BLaER1 treated with 17β-estradiol and CSF1 and Interleukin-3, amounts not matched to agents 10 nM and 100 nM (cell line): Measurements from ENCODE around the gene CYSLTR2.
A peak's percentile ranks its signal among the peaks of the same experiment; 100 is the strongest.

Source experiments
- H3K27ac ChIP-seq, 11 experiments: shearing (Covaris generic); formaldehyde crosslinking; 2 replicates each; pipeline ENCODE4 v1.8.1; 2022
- H3K27me3 ChIP-seq, 11 experiments: shearing (Covaris generic); formaldehyde crosslinking; 2 replicates each; pipeline ENCODE4 v1.8.1; 2022
- H3K36me3 ChIP-seq, 11 experiments: shearing (Covaris generic); formaldehyde crosslinking; 2 replicates each; pipeline ENCODE4 v1.8.1; 2022
- H3K4me1 ChIP-seq, 10 experiments: shearing (Covaris generic); formaldehyde crosslinking; 2 replicates each; pipeline ENCODE4 v1.8.1; 2022
- H3K4me2 ChIP-seq, 11 experiments: shearing (Covaris generic); formaldehyde crosslinking; 2 replicates each; pipeline ENCODE4 v1.8.1; 2022
- H3K4me3 ChIP-seq, 10 experiments: shearing (Covaris generic); formaldehyde crosslinking; 2 replicates each; pipeline ENCODE4 v1.8.1; 2022
- H3K9ac ChIP-seq, 11 experiments: shearing (Covaris generic); formaldehyde crosslinking; 2 replicates each; pipeline ENCODE4 v1.8.1; 2022
- H3K9me3 ChIP-seq, 11 experiments: shearing (Covaris generic); formaldehyde crosslinking; replicated peaks in 1 of 11; 2 replicates each; pipeline ENCODE4 v1.8.1; 2022
- H4K20me1 ChIP-seq, 11 experiments: shearing (Covaris generic); formaldehyde crosslinking; 2 replicates each; pipeline ENCODE4 v1.8.1; 2022
- Cebpa-rat ChIP-seq, 11 experiments: shearing (Covaris generic); IDR thresholded peaks; 2 replicates each; pipeline ENCODE4 v1.8.1; 2022

CYSLTR2 gene

GRCh38 chr13:48733739-48734335 lies 80.1 kb downstream of the CYSLTR2 start:
- H3K27me3 ChIP-seq, result no peaks in the 10 kb centered on the region
- H3K27ac ChIP-seq, result no peak overlapping the region
- H3K4me2 ChIP-seq, result peak overlapping the region in 1 of 11 experiments; percentile 12; a peak in 1 of 22 replicates
- no peak for TF ChIP-seq Cebpa-rat (IDR thresholded peaks at IDR 0.05)
- no peak overlapping the region for H3K4me3 ChIP-seq
- H3K9me3 ChIP-seq, result peaks cover 0 to 20% (median 10%) of the 10 kb centered on the region in 11 experiments; a peak in 12 of 22 replicates
- no peaks in the 10 kb centered on the region for H4K20me1 ChIP-seq
- no peak overlapping the region for H3K9ac ChIP-seq
- no peaks in the 10 kb centered on the region for H3K36me3 ChIP-seq
- 0 out of 20 replicates have a peak, but pooled peaks cover 0 to 4% (median 0%) of the 10 kb centered on the region in 10 experiments for H3K4me1 ChIP-seq

GRCh38 chr13:48735571-48735970 lies 81.8 kb downstream of the CYSLTR2 start:
- no peak overlapping the region for H3K4me3 ChIP-seq
- no peak overlapping the region for H3K9ac ChIP-seq
- H3K36me3 ChIP-seq, result no peaks in the 10 kb centered on the region
- TF ChIP-seq Cebpa-rat (IDR thresholded peaks at IDR 0.05), result no peak
- H4K20me1 ChIP-seq, result no peaks in the 10 kb centered on the region
- H3K4me1 ChIP-seq, result 0 out of 20 replicates have a peak, but pooled peaks cover 0 to 6% (median 0%) of the 10 kb centered on the region in 10 experiments
- no peaks in the 10 kb centered on the region for H3K27me3 ChIP-seq
- H3K9me3 ChIP-seq, result peaks cover 0 to 20% (median 10%) of the 10 kb centered on the region in 11 experiments; a peak in 12 of 22 replicates
- no peak overlapping the region for H3K27ac ChIP-seq
- no peak overlapping the region for H3K4me2 ChIP-seq

- H3K4me2 ChIP-seq, result no peak overlapping the region
Observed at GRCh38 chr13:48737689-48738088, 84.0 kb downstream of the CYSLTR2 start.

GRCh38 chr13:48738311-48738710 lies 84.6 kb downstream of the CYSLTR2 start:
- TF ChIP-seq Cebpa-rat (IDR thresholded peaks at IDR 0.05), result no peak
- H3K4me3 ChIP-seq, result no peak overlapping the region

More at GRCh38 chr13:48737689-48738088, 84.0 kb downstream of the CYSLTR2 start:
- Histone ChIP-seq H3K4me3 (no peak overlapping the region), H3K27me3 (no peaks in the 10 kb centered on the region), H3K4me1 (0 out of 20 replicates have a peak, but pooled peaks cover 0 to 6% (median 0%) of the 10 kb centered on the region in 10 experiments), H3K9ac (no peak overlapping the region), H3K27ac (no peak overlapping the region), H3K9me3 (peaks cover 0 to 10% (median 1%) of the 10 kb centered on the region in 11 experiments; a peak in 5 of 22 replicates), H3K36me3 (no peaks in the 10 kb centered on the region), H4K20me1 (no peaks in the 10 kb centered on the region)
- no peak for TF ChIP-seq Cebpa-rat (IDR thresholded peaks at IDR 0.05)

GRCh38 chr13:48739386-48739964 lies 85.7 kb downstream of the CYSLTR2 start:
- TF ChIP-seq Cebpa-rat (IDR thresholded peaks at IDR 0.05), result no peak
- Histone ChIP-seq H3K9me3 (peaks cover 0 to 10% (median 0%) of the 10 kb centered on the region in 11 experiments; a peak in 3 of 22 replicates), H3K4me1 (0 out of 20 replicates have a peak, but pooled peaks cover 0 to 6% (median 0%) of the 10 kb centered on the region in 10 experiments), H3K27ac (no peak overlapping the region), H3K9ac (no peak overlapping the region), H3K4me3 (no peak overlapping the region), H3K27me3 (no peaks in the 10 kb centered on the region), H3K4me2 (no peak overlapping the region), H4K20me1 (no peaks in the 10 kb centered on the region), H3K36me3 (no peaks in the 10 kb centered on the region)

More at GRCh38 chr13:48738311-48738710, 84.6 kb downstream of the CYSLTR2 start:
- Histone ChIP-seq H3K27ac (no peak overlapping the region), H3K4me2 (no peak overlapping the region), H3K9me3 (peaks cover 0 to 8% (median 0%) of the 10 kb centered on the region in 11 experiments; a peak in 4 of 22 replicates), H3K36me3 (no peaks in the 10 kb centered on the region), H3K9ac (no peak overlapping the region), H3K4me1 (0 out of 20 replicates have a peak, but pooled peaks cover 0 to 6% (median 0%) of the 10 kb centered on the region in 10 experiments), H4K20me1 (no peaks in the 10 kb centered on the region), H3K27me3 (no peaks in the 10 kb centered on the region)

- no peak overlapping the region for H3K27ac ChIP-seq
- H3K4me3 ChIP-seq, result no peak overlapping the region
- peaks cover 0 to 12% (median 0%) of the 10 kb centered on the region in 11 experiments; a peak in 3 of 22 replicates for H3K9me3 ChIP-seq
- no peaks in the 10 kb centered on the region for H3K27me3 ChIP-seq
- 0 out of 20 replicates have a peak, but pooled peaks cover 0 to 6% (median 0%) of the 10 kb centered on the region in 10 experiments for H3K4me1 ChIP-seq
- H3K4me2 ChIP-seq, result no peak overlapping the region
- no peak for TF ChIP-seq Cebpa-rat (IDR thresholded peaks at IDR 0.05)
- H3K36me3 ChIP-seq, result no peaks in the 10 kb centered on the region
- H4K20me1 ChIP-seq, result no peaks in the 10 kb centered on the region
- no peak overlapping the region for H3K9ac ChIP-seq
Observed at GRCh38 chr13:48741377-48741776, 87.6 kb downstream of the CYSLTR2 start.

- no peak overlapping the region for H3K4me2 ChIP-seq
- no peak overlapping the region for H3K9ac ChIP-seq
- no peaks in the 10 kb centered on the region for H3K36me3 ChIP-seq
- 0 out of 20 replicates have a peak, but pooled peaks cover 0 to 7% (median 0%) of the 10 kb centered on the region in 10 experiments for H3K4me1 ChIP-seq
- H3K4me3 ChIP-seq, result no peak overlapping the region
- H3K9me3 ChIP-seq, result peaks cover 0 to 12% (median 0%) of the 10 kb centered on the region in 11 experiments; a peak in 3 of 22 replicates
- H4K20me1 ChIP-seq, result no peaks in the 10 kb centered on the region
- no peak for TF ChIP-seq Cebpa-rat (IDR thresholded peaks at IDR 0.05)
- no peak overlapping the region for H3K27ac ChIP-seq
- no peaks in the 10 kb centered on the region for H3K27me3 ChIP-seq
Observed at GRCh38 chr13:48746821-48747220, 93.1 kb downstream of the CYSLTR2 start.

- no peak overlapping the region for H3K27ac ChIP-seq
- H3K9me3 ChIP-seq, result peaks cover 0 to 6% (median 0%) of the 10 kb centered on the region in 11 experiments; a peak in 2 of 22 replicates
- H3K27me3 ChIP-seq, result no peaks in the 10 kb centered on the region
Observed at GRCh38 chr13:48748681-48749080, 95.0 kb downstream of the CYSLTR2 start.

GRCh38 chr13:48749144-48749543 lies 95.4 kb downstream of the CYSLTR2 start:
- TF ChIP-seq Cebpa-rat (IDR thresholded peaks at IDR 0.05), result no peak
- Histone ChIP-seq H3K4me1 (0 out of 20 replicates have a peak, but pooled peaks cover 0 to 7% (median 0%) of the 10 kb centered on the region in 10 experiments), H3K4me2 (no peak overlapping the region), H3K27ac (no peak overlapping the region), H3K9me3 (peaks cover 0 to 5% (median 0%) of the 10 kb centered on the region in 11 experiments; a peak in 2 of 22 replicates), H3K4me3 (no peak overlapping the region), H4K20me1 (no peaks in the 10 kb centered on the region), H3K27me3 (no peaks in the 10 kb centered on the region), H3K36me3 (no peaks in the 10 kb centered on the region), H3K9ac (no peak overlapping the region)

More at GRCh38 chr13:48748681-48749080, 95.0 kb downstream of the CYSLTR2 start:
- TF ChIP-seq Cebpa-rat (IDR thresholded peaks at IDR 0.05), result no peak
- no peak overlapping the region for H3K9ac ChIP-seq
- H3K4me2 ChIP-seq, result no peak overlapping the region
- H3K36me3 ChIP-seq, result no peaks in the 10 kb centered on the region
- H4K20me1 ChIP-seq, result no peaks in the 10 kb centered on the region
- H3K4me3 ChIP-seq, result no peak overlapping the region
- H3K4me1 ChIP-seq, result 0 out of 20 replicates have a peak, but pooled peaks cover 0 to 7% (median 0%) of the 10 kb centered on the region in 10 experiments
